Common myeloid progenitor, CD34-positive (primary cell): ENCODE results near the gene C1QL4.
A peak's percentile ranks its signal among the peaks of the same experiment; 100 is the strongest.

Source experiments
- CTCF ChIA-PET: fragments of 350-600 bp; sonication (Branson Sonifier 250); formaldehyde crosslinking; loops from one replicate; lab custom pipeline; 2021; ENCODE audit warnings: antibody characterized with exemption; lab: Charles Lee
- POLR2A ChIA-PET: fragments of 350-600 bp; sonication (Branson Sonifier 250); formaldehyde crosslinking; loops from one replicate; lab custom pipeline; 2021; ENCODE audit warnings: antibody characterized with exemption; lab: Charles Lee
- DNase-seq, 3 donors: peaks; one replicate each; pipeline versions ENCODE4 v3.0.0 to v3.0.0-alpha.2; 2013
- H3K27ac ChIP-seq, 2 experiments: 1 replicate in 1 of 2; 2 replicates in 1 of 2; pipeline ENCODE4 v1.7.0; 2013; ENCODE audit warnings: inconsistent platforms in 2 of 2, low read length in 2 of 2, mild to moderate bottlenecking in 2 of 2, low read depth in 1 of 2, moderate library complexity in 1 of 2; ENCODE audit not compliant: severe bottlenecking in 2 of 2, insufficient read depth in 1 of 2, poor library complexity in 1 of 2
- H3K27me3 ChIP-seq, 5 experiments: replicated peaks in 2 of 5; 1 replicate in 3 of 5; 2 replicates in 2 of 5; pipeline versions ENCODE4 v1.6.1 to v1.7.0; 2013; ENCODE audit warnings: low read length in 4 of 5, mild to moderate bottlenecking in 2 of 5, moderate library complexity in 2 of 5, inconsistent platforms in 1 of 5; ENCODE audit not compliant: insufficient read depth in 5 of 5, control insufficient read depth in 4 of 5
- H3K36me3 ChIP-seq, 4 experiments: 1 replicate in 2 of 4; 2 replicates in 2 of 4; pipeline versions ENCODE4 v1.6.1 to v1.7.0; 2013; ENCODE audit warnings: low read length in 3 of 4, control low read depth in 1 of 4, mild to moderate bottlenecking in 1 of 4; ENCODE audit not compliant: control insufficient read depth in 4 of 4, insufficient read depth in 4 of 4
- H3K4me1 ChIP-seq, 4 experiments: 1 replicate in 3 of 4; 2 replicates in 1 of 4; pipeline versions ENCODE4 v1.6.1 to v1.7.1; 2013; ENCODE audit warnings: low read length in 3 of 4, mild to moderate bottlenecking in 3 of 4, control low read depth in 1 of 4, inconsistent platforms in 1 of 4, moderate library complexity in 1 of 4; ENCODE audit not compliant: control insufficient read depth in 4 of 4, insufficient read depth in 4 of 4; ENCODE audit errors: control extremely low read depth in 1 of 4
- H3K4me3 ChIP-seq, 7 experiments: 1 replicate in 4 of 7; 2 replicates in 3 of 7; pipeline versions ENCODE4 v1.5.1 to v1.7.0; 2013; ENCODE audit warnings: mild to moderate bottlenecking in 7 of 7, low read length in 6 of 7, moderate library complexity in 6 of 7, inconsistent platforms in 2 of 7, low read depth in 2 of 7, control low read depth in 1 of 7; ENCODE audit not compliant: insufficient read depth in 4 of 7, control insufficient read depth in 1 of 7; ENCODE audit errors: extremely low read depth in 1 of 7
- H3K9me3 ChIP-seq, 5 experiments: 1 replicate in 4 of 5; 2 replicates in 1 of 5; pipeline versions ENCODE4 v1.6.1 to v1.7.1; 2013; ENCODE audit warnings: low read length in 4 of 5, mild to moderate bottlenecking in 2 of 5, inconsistent platforms in 1 of 5, low read depth in 1 of 5, moderate library complexity in 1 of 5; ENCODE audit not compliant: control insufficient read depth in 4 of 5, insufficient read depth in 2 of 5; ENCODE audit errors: control extremely low read depth in 1 of 5
- WGBS: methylation state at CpG from one replicate; pipeline ENCODE4 v1.1.5; 2013; ENCODE audit not compliant: insufficient coverage; 5-methylcytosine and 5-hydroxymethylcytosine counted together

The C1QL4 gene

GRCh38 chr12:49368240-49368600, 31.2 kb upstream of the C1QL4 start:
- ChIA-PET POLR2A (interaction anchor here (0.5 kb wide), 1 partner anchor 1092 kb away, joined by 5 read pairs; no protein-coding TSS in a partner anchor), CTCF (interaction anchor here (1.2 kb wide), 2 partner anchors 9 to 17 kb away, joined by 3 to 4 read pairs; no protein-coding TSS in a partner anchor)
- peak overlapping the region in 1 of 2 experiments; percentile 87 for H3K27ac ChIP-seq

GRCh38 chr12:49367381-49368239, 30.6 kb upstream of the C1QL4 start, which contains the start of gene SPATS2:
TSS of gene SPATS2 (plus strand) at chr12:49367462. CDS start at chr12:49461013, 93,551 bp downstream.
- WGBS = 0% methylated on average over 21 of the region's 52 CpGs

More at GRCh38 chr12:49368240-49368600, 31.2 kb upstream of the C1QL4 start:
- DNase-seq = no peak
- peaks cover 19 to 31% (median 26%) of the 10 kb centered on the region in 4 experiments for H3K4me1 ChIP-seq
- peak overlapping the region in 6 of 7 experiments; percentile 69 to 94 (median 78) for H3K4me3 ChIP-seq
- 50% methylated on average over 3 of the region's 3 CpGs for WGBS
- no peaks in the 10 kb centered on the region for H3K36me3 ChIP-seq
- no peaks in the 10 kb centered on the region for H3K27me3 ChIP-seq
- no peaks in the 10 kb centered on the region for H3K9me3 ChIP-seq

GRCh38 chr12:49366652-49367380, 29.8 kb upstream of the C1QL4 start:
- Histone ChIP-seq H3K27me3 (no peaks in the 10 kb centered on the region), H3K4me3 (peak overlapping the region; percentile 69 to 94 (median 79)), H3K4me1 (peaks cover 19 to 31% (median 26%) of the 10 kb centered on the region in 4 experiments), H3K9me3 (no peaks in the 10 kb centered on the region), H3K36me3 (no peaks in the 10 kb centered on the region), H3K27ac (peak overlapping the region; percentile 66 to 87)
- peak; percentile 87 to 95 (median 93) for DNase-seq
- WGBS = 0% methylated on average over 82 of the region's 97 CpGs
- POLR2A ChIA-PET = interaction anchor here (0.9 kb wide), 1 partner anchor 186 kb away, joined by 3 read pairs; no protein-coding TSS in a partner anchor
- CTCF ChIA-PET = interaction anchor here (0.5 to 2.6 kb wide), 12 partner anchors 9 to 150 kb away, joined by 3 to 22 read pairs (median 4); partner anchors contain the start of genes DNAJC22 and PRPH

More at GRCh38 chr12:49367381-49368239, 30.6 kb upstream of the C1QL4 start, which contains the start of gene SPATS2:
- Histone ChIP-seq H3K27me3 (no peaks in the 10 kb centered on the region), H3K27ac (peak within 1 kb of the TSS; percentile 66 to 87), H3K36me3 (no peaks in the 10 kb centered on the region), H3K4me1 (peaks cover 19 to 31% (median 26%) of the 10 kb centered on the region in 4 experiments), H3K4me3 (peak within 1 kb of the TSS; percentile 69 to 94 (median 79)), H3K9me3 (no peaks in the 10 kb centered on the region)
- CTCF ChIA-PET = interaction anchor here (0.6 to 2.6 kb wide), 10 partner anchors 10 to 147 kb away, joined by 3 to 22 read pairs (median 4); partner anchors contain the start of gene DNAJC22
- POLR2A ChIA-PET = interaction anchor here (0.5 kb wide), 1 partner anchor 1093 kb away, joined by 5 read pairs; no protein-coding TSS in a partner anchor
- DNase-seq = peak; percentile 31 to 80 (median 76)

- peak overlapping the region; percentile 69 to 94 (median 79) for H3K4me3 ChIP-seq
- H3K27ac ChIP-seq = peak overlapping the region; percentile 66 to 87
- POLR2A ChIA-PET = interaction anchor here (0.9 kb wide), 1 partner anchor 187 kb away, joined by 3 read pairs; no protein-coding TSS in a partner anchor
- no peaks in the 10 kb centered on the region for H3K9me3 ChIP-seq
- H3K27me3 ChIP-seq = no peaks in the 10 kb centered on the region
- peaks cover 19 to 30% (median 25%) of the 10 kb centered on the region in 4 experiments for H3K4me1 ChIP-seq
- CTCF ChIA-PET = interaction anchor here (0.5 to 2.6 kb wide), 12 partner anchors 9 to 151 kb away, joined by 3 to 22 read pairs (median 5); partner anchors contain the start of genes DNAJC22 and PRPH
- WGBS = 13% methylated on average over 38 of the region's 38 CpGs
- peak in 1 of 3 donors; percentile 33 for DNase-seq
- no peaks in the 10 kb centered on the region for H3K36me3 ChIP-seq
Measured at GRCh38 chr12:49366096-49366651, 29.2 kb upstream of the C1QL4 start.

GRCh38 chr12:49365542-49365941, 28.6 kb upstream of the C1QL4 start:
- DNase-seq = peak in 1 of 3 donors; percentile 45
- 43% methylated on average over 4 of the region's 5 CpGs for WGBS
- no peaks in the 10 kb centered on the region for H3K36me3 ChIP-seq
- no peak overlapping the region for H3K27ac ChIP-seq
- H3K4me3 ChIP-seq = peak overlapping the region in 2 of 7 experiments; percentile 79 to 94
- no peaks in the 10 kb centered on the region for H3K9me3 ChIP-seq
- no peaks in the 10 kb centered on the region for H3K27me3 ChIP-seq
- POLR2A ChIA-PET = no interaction called here
- CTCF ChIA-PET = interaction anchor here (0.7 to 2.6 kb wide), 9 partner anchors 8 to 152 kb away, joined by 3 to 22 read pairs (median 5); partner anchors contain the start of gene DNAJC22
- peaks cover 19 to 30% (median 25%) of the 10 kb centered on the region in 4 experiments for H3K4me1 ChIP-seq

- POLR2A ChIA-PET = no interaction called here
- Histone ChIP-seq H3K27ac (no peak overlapping the region), H3K9me3 (no peaks in the 10 kb centered on the region), H3K4me3 (no peak overlapping the region), H3K27me3 (no peaks in the 10 kb centered on the region), H3K4me1 (peaks cover 18 to 28% (median 24%) of the 10 kb centered on the region in 4 experiments), H3K36me3 (no peaks in the 10 kb centered on the region)
- CTCF ChIA-PET = interaction anchor here (0.7 to 2.6 kb wide), 7 partner anchors 8 to 149 kb away, joined by 3 to 22 read pairs (median 5); partner anchors contain the start of gene DNAJC22
- no CpG with 5 or more reads among the region's 1 CpG for WGBS
- DNase-seq = no peak
Measured at GRCh38 chr12:49364989-49365388, 28.0 kb upstream of the C1QL4 start.
